Bronchial epithelial cell (primary cell): ENCODE measurements around the gene PAK1. TPM values are rescaled to one million over a fixed set of nuclear protein-coding genes. Genes with fewer than 3 reads are reported as not detected.

ENCODE experiments used
- DNase-seq: peaks from one replicate; pipeline ENCODE4 v3.0.0-alpha.2; 2010; ENCODE audit warnings: low read depth
- FAIRE-seq: peaks from 2 replicates; lab custom pipeline; 2011; peaks lifted over from hg19 to GRCh38; lab: Jason Lieb, UNC
- H3K27me3 ChIP-seq: 2 replicates; pipeline ENCODE4 v1.5.1; 2011; ENCODE audit warnings: low read length; ENCODE audit not compliant: control insufficient read depth, insufficient read depth
- H3K36me3 ChIP-seq: 2 replicates; pipeline ENCODE4 v1.5.1; 2011; ENCODE audit warnings: low read length; ENCODE audit not compliant: control insufficient read depth, insufficient read depth
- H3K4me3 ChIP-seq: 2 replicates; pipeline ENCODE4 v1.5.1; 2011; ENCODE audit warnings: mild to moderate bottlenecking, low read depth, low read length, control low read depth
- CTCF ChIP-seq: IDR thresholded peaks from 2 replicates; pipeline ENCODE4 v1.5.1; 2011; ENCODE audit warnings: mild to moderate bottlenecking, moderate library complexity, low read length, control low read depth, inconsistent platforms; ENCODE audit not compliant: insufficient read depth, severe bottlenecking
- total RNA-seq: library from RNA; depleted of rRNA; stranded (reverse); fragments of >200 nt; gene quantifications from 2 replicates; pipeline ENCODE4 v1.2.1, GENCODE V29; 2014

The PAK1 gene
- total RNA-seq, 1 donor from 2014 or later = 35.8 TPM

- no peak for FAIRE-seq
- no peak overlapping the region for H3K4me3 ChIP-seq
- H3K27me3 ChIP-seq = no peaks in the 10 kb centered on the region
Measured at GRCh38 chr11:77470504-77470903, 3.4 kb downstream of the PAK1 start.

GRCh38 chr11:77468527-77468926, 5.4 kb downstream of the PAK1 start:
- Histone ChIP-seq H3K27me3 (no peaks in the 10 kb centered on the region), H3K4me3 (no peak overlapping the region), H3K36me3 (no peaks in the 10 kb centered on the region)
- TF ChIP-seq CTCF = no peak
- DNase-seq = no peak
- FAIRE-seq = no peak

More at GRCh38 chr11:77470504-77470903, 3.4 kb downstream of the PAK1 start:
- no peak for DNase-seq
- TF ChIP-seq CTCF = no peak
- H3K36me3 ChIP-seq = no peaks in the 10 kb centered on the region

GRCh38 chr11:77467993-77468392, 5.9 kb downstream of the PAK1 start:
- TF ChIP-seq CTCF = no peak
- H3K4me3 ChIP-seq = no peak overlapping the region
- no peaks in the 10 kb centered on the region for H3K36me3 ChIP-seq
- no peaks in the 10 kb centered on the region for H3K27me3 ChIP-seq
- FAIRE-seq = no peak
- DNase-seq = peak; percentile 36

- FAIRE-seq (no peak), DNase-seq (peak; percentile 79)
- no peak overlapping the region for H3K4me3 ChIP-seq
- no peaks in the 10 kb centered on the region for H3K36me3 ChIP-seq
- no peak for TF ChIP-seq CTCF
- no peaks in the 10 kb centered on the region for H3K27me3 ChIP-seq
Measured at GRCh38 chr11:77467233-77467632, 6.7 kb downstream of the PAK1 start.

- no peaks in the 10 kb centered on the region for H3K36me3 ChIP-seq
- no peak for TF ChIP-seq CTCF
- no peak for FAIRE-seq
- no peaks in the 10 kb centered on the region for H3K27me3 ChIP-seq
- DNase-seq = no peak
- H3K4me3 ChIP-seq = no peak overlapping the region
Measured at GRCh38 chr11:77457340-77457739, 16.6 kb downstream of the PAK1 start.

- FAIRE-seq = no peak
Measured at GRCh38 chr11:77455740-77456139, 18.2 kb downstream of the PAK1 start.

More at GRCh38 chr11:77455740-77456139, 18.2 kb downstream of the PAK1 start:
- no peaks in the 10 kb centered on the region for H3K27me3 ChIP-seq
- H3K36me3 ChIP-seq = no peaks in the 10 kb centered on the region
- no peak for TF ChIP-seq CTCF
- DNase-seq = no peak
- no peak overlapping the region for H3K4me3 ChIP-seq
